ENCODE data around the gene CRIM1.

DNA sequence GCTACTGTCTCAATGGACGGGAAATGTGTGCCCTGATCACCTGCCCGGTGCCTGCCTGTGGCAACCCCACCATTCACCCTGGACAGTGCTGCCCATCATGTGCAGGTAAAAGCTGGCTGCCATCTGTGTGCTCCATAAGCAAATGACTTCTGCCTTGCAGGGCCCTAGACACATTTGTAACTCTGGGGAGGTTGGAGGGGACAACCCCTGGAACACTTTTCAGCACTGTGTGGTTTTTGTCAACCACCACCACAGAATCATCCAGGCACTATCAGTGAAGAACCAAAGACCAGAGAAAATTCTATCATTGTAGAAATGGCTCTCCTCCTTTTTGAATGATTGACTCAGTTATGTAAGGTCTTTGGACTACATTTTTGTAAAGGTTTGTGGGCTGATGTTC is 158.1 kb downstream of the CRIM1 start:
- TF ChIP-seq, protein P1, sequence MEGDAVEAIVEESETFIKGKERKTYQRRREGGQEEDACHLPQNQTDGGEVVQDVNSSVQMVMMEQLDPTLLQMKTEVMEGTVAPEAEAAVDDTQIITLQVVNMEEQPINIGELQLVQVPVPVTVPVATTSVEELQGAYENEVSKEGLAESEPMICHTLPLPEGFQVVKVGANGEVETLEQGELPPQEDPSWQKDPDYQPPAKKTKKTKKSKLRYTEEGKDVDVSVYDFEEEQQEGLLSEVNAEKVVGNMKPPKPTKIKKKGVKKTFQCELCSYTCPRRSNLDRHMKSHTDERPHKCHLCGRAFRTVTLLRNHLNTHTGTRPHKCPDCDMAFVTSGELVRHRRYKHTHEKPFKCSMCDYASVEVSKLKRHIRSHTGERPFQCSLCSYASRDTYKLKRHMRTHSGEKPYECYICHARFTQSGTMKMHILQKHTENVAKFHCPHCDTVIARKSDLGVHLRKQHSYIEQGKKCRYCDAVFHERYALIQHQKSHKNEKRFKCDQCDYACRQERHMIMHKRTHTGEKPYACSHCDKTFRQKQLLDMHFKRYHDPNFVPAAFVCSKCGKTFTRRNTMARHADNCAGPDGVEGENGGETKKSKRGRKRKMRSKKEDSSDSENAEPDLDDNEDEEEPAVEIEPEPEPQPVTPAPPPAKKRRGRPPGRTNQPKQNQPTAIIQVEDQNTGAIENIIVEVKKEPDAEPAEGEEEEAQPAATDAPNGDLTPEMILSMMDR (IDR thresholded peaks at IDR 0.05), result no peak
- no peak for TF ChIP-seq ZFX (IDR thresholded peaks at IDR 0.05; ENCODE audit: borderline replicate concordance)

Measured in 22Rv1 (cell line).